ENCODE data around the gene GNAT2.

Gene GNAT2

GRCh38 chr1:109632671-109633346 lies 13.4 kb upstream of the GNAT2 start:
- DNase-seq (ENCODE audit: extremely low read depth, low read depth), result no peak
- H3K4me3 ChIP-seq (replicated peaks; ENCODE audit: low read depth, low read length), result no peak overlapping the region
- TF ChIP-seq, protein P1, sequence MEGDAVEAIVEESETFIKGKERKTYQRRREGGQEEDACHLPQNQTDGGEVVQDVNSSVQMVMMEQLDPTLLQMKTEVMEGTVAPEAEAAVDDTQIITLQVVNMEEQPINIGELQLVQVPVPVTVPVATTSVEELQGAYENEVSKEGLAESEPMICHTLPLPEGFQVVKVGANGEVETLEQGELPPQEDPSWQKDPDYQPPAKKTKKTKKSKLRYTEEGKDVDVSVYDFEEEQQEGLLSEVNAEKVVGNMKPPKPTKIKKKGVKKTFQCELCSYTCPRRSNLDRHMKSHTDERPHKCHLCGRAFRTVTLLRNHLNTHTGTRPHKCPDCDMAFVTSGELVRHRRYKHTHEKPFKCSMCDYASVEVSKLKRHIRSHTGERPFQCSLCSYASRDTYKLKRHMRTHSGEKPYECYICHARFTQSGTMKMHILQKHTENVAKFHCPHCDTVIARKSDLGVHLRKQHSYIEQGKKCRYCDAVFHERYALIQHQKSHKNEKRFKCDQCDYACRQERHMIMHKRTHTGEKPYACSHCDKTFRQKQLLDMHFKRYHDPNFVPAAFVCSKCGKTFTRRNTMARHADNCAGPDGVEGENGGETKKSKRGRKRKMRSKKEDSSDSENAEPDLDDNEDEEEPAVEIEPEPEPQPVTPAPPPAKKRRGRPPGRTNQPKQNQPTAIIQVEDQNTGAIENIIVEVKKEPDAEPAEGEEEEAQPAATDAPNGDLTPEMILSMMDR (IDR thresholded peaks at IDR 0.05; ENCODE audit: low read depth, low read length, missing control alignments), result no peak

- DNase-seq (ENCODE audit: extremely low read depth, low read depth), result no peak
- TF ChIP-seq, protein P1 (IDR thresholded peaks at IDR 0.05; ENCODE audit: low read depth, low read length, missing control alignments), result no peak
- H3K4me3 ChIP-seq (replicated peaks; ENCODE audit: low read depth, low read length), result no peak overlapping the region
These were observed 12.4 kb upstream of the GNAT2 start for GRCh38 chr1:109631513-109632505.

DNA sequence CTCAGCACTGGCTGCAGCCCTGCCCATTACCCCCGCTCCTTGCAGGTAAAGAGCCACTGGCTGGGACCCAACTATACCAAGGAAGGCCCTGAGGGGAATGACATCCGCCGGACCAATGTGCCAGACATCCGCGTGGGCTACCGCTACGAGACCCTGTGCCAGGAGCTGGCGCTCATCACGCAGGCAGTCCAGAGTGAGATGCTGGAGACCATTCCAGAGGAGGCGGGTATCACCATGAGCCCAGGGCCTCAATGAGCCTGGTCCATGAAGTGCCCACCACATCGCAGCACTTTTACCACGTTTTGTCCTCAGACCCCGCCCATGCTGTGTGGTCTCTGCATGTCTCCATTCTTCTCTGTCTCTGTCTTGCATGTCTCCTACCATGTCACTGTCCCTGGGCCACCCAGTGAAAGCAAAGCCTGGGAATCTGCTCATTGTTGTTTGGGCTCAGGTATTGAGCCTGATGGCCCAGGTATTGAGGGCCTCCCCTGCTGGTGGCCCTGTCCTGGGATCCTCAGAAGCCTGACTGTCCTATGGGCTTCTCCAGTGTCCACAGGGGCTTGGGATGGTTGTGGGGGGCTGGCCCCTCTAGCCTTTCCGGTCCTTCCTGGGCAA lies 11.6 kb upstream of the GNAT2 start:
- no peak overlapping the region for H3K4me3 ChIP-seq (replicated peaks; ENCODE audit: low read depth, low read length)
- DNase-seq (ENCODE audit: extremely low read depth, low read depth), result no peak
- TF ChIP-seq, protein P1 (IDR thresholded peaks at IDR 0.05; ENCODE audit: low read depth, low read length, missing control alignments), result no peak

DNA sequence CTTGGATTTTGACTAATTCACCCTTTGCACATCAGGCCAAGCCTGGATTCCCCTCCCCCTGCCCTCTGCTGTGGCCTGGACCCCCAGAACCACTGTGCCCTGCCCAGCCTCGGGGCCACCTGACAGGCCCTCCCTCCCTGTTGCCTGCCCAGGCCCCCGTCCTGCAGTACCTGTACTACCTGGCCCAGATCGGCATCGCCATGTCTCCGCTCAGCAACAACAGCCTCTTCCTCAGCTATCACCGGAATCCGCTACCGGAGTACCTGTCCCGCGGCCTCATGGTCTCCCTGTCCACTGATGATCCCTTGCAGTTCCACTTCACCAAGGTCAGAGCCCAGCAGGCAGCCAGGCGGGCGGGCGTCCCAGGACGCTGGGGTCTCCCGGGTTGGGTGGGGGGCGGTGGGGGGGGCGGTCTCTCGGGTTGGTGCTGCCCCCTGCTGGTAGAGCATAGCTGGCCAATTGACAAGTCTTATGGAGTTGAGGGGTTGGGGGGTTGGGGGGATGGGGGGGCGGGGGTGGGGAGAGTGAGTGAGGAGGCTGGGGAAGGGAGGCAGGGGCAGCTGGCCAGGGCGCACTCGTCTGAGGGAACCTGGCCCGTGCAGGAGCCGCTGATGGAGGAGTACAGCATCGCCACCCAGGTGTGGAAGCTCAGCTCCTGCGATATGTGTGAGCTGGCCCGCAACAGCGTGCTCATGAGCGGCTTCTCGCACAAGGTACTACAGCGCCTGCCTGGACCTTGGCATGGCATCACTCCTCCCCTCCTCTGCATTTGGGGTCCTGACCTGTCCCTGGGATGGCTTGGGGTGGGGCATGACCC lies 10.9 kb upstream of the GNAT2 start:
- no peak overlapping the region for H3K4me3 ChIP-seq (replicated peaks; ENCODE audit: low read depth, low read length)
- TF ChIP-seq, protein P1 (IDR thresholded peaks at IDR 0.05; ENCODE audit: low read depth, low read length, missing control alignments), result no peak
- no peak for DNase-seq (ENCODE audit: extremely low read depth, low read depth)

DNA sequence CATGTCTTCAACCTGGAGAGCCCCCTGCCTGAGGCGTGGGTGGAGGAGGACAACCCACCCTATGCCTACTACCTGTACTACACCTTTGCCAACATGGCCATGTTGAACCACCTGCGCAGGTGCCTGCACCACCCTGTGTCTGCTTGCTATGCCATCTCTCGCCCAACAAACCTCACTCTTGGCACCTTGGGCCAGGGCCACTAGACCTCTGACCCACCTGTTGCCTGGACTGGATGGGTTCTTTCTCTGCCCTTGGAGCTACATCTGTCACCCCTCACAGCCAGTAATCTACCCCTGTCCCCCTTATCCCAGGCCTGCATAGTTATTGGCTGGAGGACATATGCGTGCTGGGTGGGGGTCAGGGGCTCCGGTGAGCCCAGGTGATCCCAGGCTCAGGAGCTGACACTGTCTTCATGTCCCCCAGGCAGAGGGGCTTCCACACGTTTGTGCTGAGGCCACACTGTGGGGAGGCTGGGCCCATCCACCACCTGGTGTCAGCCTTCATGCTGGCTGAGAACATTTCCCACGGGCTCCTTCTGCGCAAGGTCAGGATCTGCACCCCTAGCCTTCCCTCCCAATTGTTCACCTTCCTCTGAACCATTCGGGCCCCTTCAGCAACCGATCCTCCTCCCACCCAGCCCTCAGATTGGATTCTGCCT lies 10.1 kb upstream of the GNAT2 start:
- no peak overlapping the region for H3K4me3 ChIP-seq (replicated peaks; ENCODE audit: low read depth, low read length)
- no peak for DNase-seq (ENCODE audit: extremely low read depth, low read depth)

More for the DNA sequence above, 10.1 kb upstream of the GNAT2 start:
- TF ChIP-seq, protein P1 (IDR thresholded peaks at IDR 0.05; ENCODE audit: low read depth, low read length, missing control alignments), result no peak

Data from HFF-Myc (cell line).